Islet precursor cell (in vitro differentiated cells): ENCODE results near the gene METTL25B.

ENCODE experiments used
- DNase-seq: peaks from one replicate; pipeline ENCODE4 v3.0.0-alpha.2; 2018

The METTL25B gene

GRCh38 chr1:156727926-156728598 is at the start of gene METTL25B:
TSS of gene METTL25B (plus strand) at chr1:156728469. CDS start at chr1:156729105, 636 bp downstream.
- no peak for DNase-seq

- no peak for DNase-seq
Measured at GRCh38 chr1:156680056-156680455, 48.2 kb upstream of the METTL25B start.

- DNase-seq, result no peak
Measured at GRCh38 chr1:156681196-156681960, 46.9 kb upstream of the METTL25B start.

GRCh38 chr1:156682166-156682890 is 45.9 kb upstream of the METTL25B start:
- DNase-seq, result peak; percentile 80

GRCh38 chr1:156684227-156684782 is 44.0 kb upstream of the METTL25B start:
- DNase-seq, result no peak

GRCh38 chr1:156689035-156689952 is 39.0 kb upstream of the METTL25B start:
- peak; percentile 97 for DNase-seq

GRCh38 chr1:156689953-156690674 is 38.2 kb upstream of the METTL25B start:
- DNase-seq, result peak; percentile 76

GRCh38 chr1:156690675-156691036 is 37.6 kb upstream of the METTL25B start:
- no peak for DNase-seq

- DNase-seq, result no peak
Measured at GRCh38 chr1:156691191-156691590, 37.1 kb upstream of the METTL25B start.

- DNase-seq, result peak; percentile 90
Measured at GRCh38 chr1:156691665-156692440, 36.4 kb upstream of the METTL25B start.

GRCh38 chr1:156692441-156692924 is 35.8 kb upstream of the METTL25B start:
- no peak for DNase-seq

- peak; percentile 94 for DNase-seq
Measured at GRCh38 chr1:156692925-156693847, 35.1 kb upstream of the METTL25B start.

- peak; percentile 91 for DNase-seq
Measured at GRCh38 chr1:156693848-156694689, 34.2 kb upstream of the METTL25B start.

- no peak for DNase-seq
Measured at GRCh38 chr1:156694690-156694962, 33.6 kb upstream of the METTL25B start.

- DNase-seq, result no peak
Measured at GRCh38 chr1:156696755-156697154, 31.5 kb upstream of the METTL25B start.

GRCh38 chr1:156697481-156697880 is 30.8 kb upstream of the METTL25B start:
- DNase-seq, result no peak

GRCh38 chr1:156698995-156699394 is 29.3 kb upstream of the METTL25B start:
- DNase-seq, result no peak

GRCh38 chr1:156700736-156701531 is 27.3 kb upstream of the METTL25B start:
- no peak for DNase-seq
